Activated naive CD4-positive, alpha-beta T cell (primary cell): ENCODE results near the gene ZEB1.
"Not testable (repeated sequence)": the region's sequence is repeated elsewhere in the genome, so short reads cannot be mapped to it uniquely, and the experiment has no call there.

Source experiments
- DNase-seq, 4 experiments: peaks; one replicate each; lab custom pipeline; 2025; lab: John Stamatoyannopoulos, UW

ZEB1 gene

DNA sequence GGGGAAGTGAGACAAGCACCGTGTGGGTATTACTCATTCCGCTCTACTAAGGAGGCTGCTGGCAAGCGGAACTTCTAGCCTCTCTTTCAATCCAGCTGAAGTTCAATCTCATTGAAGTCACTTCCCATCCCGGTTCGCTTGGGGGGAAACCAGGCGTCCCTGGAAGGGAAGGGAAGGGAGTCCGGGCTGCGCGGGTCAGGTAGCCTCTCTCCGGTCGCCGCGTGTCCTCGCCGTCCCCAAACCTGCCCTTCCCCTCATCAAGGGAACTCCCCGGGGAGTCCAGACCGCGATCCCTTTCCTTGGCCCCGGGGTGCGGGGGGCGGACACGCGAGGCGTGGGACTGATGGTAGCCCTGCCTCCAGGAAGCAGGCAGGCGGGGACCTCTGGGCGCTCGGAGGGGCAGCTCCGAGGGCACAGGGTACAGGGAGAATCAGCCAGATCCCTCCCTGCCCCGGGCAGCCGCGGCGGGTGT is 598 bp upstream of the ZEB1 start:
- DNase-seq, result peak; percentile 36 to 61 (median 50)

DNA sequence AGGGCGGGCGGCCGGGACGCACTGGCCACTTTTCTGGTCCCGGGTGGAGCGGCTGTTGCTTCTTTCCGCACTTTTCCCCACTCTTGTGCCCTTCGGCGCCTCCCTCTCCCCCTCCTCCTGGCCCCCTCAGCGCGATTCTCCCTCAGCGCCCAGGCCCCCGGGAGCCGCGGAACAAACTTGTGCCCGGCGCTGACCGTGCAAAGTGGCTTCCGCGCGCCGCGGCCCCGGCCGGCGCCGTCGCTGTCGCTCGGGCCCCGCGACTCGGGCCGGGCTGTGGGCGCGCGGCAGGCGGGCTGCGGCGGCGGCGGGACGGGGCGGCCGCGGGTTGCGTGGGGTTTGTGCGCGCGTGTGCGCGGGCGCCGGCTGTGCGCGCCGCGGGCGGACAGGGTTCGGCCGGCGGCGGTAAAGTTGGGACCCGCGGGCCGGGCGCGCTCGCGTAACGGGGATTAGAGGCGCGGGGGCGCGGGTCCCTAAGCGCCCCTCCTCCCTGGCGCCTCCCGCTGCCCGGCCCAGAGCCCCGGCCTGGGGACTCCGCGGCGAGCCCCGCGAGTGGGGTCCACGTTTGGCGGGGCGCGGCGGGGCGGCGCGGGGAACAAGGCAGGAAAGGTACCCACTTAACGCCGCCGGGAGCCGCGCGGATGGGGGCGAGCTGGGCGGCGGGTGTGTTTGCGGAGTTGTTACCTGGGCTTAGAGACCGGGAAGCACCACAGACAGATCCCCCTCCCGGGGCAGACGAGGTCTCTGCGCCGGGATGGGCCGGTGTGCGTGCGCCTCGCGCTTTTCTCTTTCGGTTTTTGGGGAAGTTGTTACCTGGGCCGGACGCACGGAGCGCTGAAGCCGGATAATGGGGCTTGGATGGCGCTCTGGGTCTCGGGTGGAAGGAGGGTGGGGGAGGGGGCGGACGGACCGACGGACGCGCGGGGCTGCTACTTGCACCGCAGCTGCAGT is 860 bp downstream of the ZEB1 start:
- DNase-seq, result peak; percentile 10 to 18 (median 14)

DNA sequence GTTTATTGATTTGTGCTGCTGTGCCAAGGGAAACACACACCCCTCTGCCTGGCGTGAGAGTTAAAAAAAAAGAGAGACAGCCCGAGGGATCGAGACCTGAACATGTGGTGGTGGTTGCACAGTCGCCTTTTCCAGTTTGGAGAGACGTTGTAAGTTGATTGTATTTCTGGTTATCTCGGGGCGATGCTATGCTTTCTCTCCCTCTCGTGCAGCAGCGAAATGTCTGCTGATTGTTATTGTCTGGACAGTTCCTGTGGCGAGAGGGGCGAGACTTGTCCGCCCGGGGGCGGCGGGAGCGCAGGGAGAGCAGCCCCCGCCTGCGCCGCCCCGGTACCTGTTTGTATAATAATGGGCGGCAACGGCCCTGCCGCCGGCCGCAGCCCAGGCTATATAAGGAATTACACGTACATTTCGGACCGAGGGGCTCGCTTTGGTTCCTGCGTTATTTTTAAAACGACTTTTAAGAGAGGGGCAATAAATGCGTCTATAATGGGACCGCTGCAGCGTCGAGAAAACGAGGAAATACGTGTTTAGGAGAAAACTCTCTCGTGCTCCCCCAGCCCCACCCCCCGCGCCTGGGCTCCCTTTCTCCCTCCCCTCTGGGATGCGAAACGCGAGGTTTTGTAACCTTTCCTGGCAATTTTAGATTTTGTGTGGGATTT is 1.7 kb downstream of the ZEB1 start:
- peak in 2 of 4 experiments; percentile 6 to 8 for DNase-seq

DNA sequence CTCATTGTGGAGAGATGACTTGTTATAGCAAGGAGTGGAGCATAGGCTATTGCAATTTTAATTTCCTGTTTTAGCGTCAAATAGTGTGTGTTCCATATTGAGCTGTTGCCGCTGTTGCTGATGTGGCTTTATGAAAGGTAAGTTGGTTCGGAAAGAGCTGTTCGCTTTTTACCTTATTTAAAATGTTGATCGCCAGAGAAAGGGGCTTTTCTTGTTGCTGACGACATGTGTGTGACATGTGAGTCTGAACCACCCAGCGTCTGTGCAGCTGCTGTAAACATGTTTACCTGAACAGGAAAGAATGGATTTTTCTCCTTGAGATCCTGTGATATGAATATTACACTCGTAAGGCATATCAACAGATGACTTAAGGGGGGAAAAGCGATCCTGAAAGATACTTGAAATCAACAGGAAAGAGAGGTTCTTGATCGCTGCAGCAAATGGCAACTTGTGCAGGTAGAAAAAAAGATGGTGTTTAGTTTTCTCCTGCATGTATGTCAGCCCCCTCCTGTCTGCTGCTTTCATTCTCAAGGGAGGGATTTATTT is 2.5 kb downstream of the ZEB1 start:
- DNase-seq, result peak in 2 of 4 experiments; percentile 1 to 8

- DNase-seq, result no peak
Observed at GRCh38 chr10:31322647-31323046, 3.6 kb downstream of the ZEB1 start.

GRCh38 chr10:31340343-31340742 is 21.3 kb downstream of the ZEB1 start:
- DNase-seq, result no peak

GRCh38 chr10:31341552-31341951 is 22.5 kb downstream of the ZEB1 start:
- DNase-seq, result no peak

- no peak for DNase-seq
Observed at GRCh38 chr10:31343009-31343408, 24.0 kb downstream of the ZEB1 start.

GRCh38 chr10:31343551-31343950 is 24.5 kb downstream of the ZEB1 start:
- DNase-seq, result no peak

- DNase-seq, result no peak
Observed at GRCh38 chr10:31345886-31346285, 26.9 kb downstream of the ZEB1 start.

- no peak for DNase-seq
Observed at GRCh38 chr10:31346953-31347352, 27.9 kb downstream of the ZEB1 start.

DNA sequence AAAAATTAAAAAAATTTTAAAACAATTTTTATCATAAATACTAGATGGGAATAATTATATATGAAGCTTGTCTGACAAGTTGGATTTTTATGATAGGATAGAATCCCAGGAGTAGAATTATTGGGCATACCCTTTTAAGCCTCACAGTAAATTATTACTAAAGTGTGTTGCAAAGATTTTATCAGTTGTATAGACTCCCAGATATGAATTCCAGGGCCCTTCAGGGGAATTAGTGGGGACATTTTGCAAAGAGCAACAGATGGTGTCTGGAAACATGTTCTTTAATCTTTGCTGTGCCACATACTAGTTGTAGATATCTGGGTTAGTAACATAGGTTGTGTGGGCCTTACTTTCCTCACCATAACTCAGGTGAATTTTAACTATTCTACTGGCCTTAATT is 28.7 kb downstream of the ZEB1 start:
- no peak for DNase-seq

DNA sequence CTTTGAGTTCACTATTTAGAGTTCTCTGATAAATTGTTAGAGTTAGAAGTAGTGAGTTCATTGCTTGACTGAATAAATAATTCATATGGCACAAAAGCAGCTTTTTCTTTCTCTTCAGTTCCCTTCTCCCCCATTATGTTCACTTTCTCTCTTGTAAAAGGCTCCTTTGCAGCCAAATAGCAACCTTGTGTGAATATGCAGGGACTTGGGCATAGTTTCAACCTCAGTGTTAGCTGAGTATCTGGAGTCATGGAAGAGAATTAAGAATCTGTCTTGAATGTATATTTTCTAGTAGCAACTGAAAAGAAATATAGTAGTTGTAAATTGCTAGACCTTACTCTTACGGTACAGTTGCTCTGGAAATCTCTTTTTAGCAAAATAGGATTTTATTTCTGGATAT is 31.9 kb downstream of the ZEB1 start:
- DNase-seq, result no peak

DNA sequence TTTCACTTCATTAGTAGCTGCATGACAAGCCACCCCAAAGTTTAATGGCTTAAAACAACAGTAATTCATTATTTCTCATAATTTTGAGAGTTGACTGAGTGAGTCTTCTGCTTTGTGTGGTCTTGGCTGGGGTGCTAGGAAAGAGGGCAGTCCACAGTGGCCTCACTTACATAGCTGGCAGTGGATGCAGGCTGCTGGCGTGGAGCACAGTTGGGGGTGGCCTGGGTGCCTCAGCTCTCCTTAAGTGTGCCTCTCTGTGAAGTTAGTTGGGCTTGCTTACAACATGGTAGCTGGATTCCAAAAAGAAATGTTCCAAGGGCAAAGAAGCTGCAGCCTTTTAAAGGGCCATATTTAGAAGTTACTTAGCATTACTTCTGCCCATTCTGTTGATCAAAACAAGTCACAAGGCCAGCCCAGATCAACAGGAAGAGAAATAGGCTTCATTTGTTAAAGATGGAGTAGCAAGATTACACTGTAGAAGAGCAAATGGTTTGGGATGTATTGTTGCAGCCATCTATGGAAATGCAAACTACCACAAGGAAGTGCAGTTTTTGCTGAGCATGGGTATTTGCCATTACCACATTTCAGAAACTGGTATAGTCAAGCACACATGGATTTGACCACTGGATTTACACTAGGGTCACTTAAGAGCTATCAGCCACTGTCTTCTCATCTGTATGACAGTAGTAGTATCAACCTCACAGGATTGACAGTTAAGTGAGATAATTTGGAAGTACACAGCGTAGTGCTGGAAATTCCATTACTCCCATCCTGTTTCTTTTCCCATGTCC is 33.6 kb downstream of the ZEB1 start:
- DNase-seq, result no peak

- no peak for DNase-seq
Observed at GRCh38 chr10:31353574-31353973, 34.6 kb downstream of the ZEB1 start.

DNA sequence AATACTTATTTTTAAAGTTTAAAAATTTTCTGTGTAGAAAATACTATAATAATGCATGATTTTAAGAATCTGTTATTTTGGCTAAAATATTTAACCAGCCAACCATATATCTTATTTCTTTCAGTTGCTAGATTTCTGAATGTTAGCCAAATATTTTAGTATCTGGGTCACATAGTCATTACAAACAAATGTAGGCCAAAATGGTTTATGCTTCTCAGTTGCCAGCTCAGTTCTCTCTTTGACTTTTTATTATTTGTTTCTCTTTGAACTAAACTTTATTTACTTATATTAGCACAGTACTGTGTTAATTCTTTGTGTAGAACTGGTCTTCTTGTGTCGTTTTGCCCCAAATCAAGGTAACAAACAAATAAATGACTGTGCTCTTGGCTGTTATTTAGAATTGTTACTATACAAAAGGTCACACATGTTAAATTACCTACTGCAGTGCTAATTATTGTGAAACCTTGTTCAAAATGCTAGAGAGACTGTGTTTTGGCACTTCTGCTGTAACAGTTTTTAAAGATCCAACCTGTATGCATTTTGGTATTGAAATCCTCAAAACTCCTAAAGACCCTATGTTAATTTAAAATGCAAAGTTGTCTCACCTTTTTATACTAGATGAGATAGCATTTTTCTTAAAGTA is 39.8 kb downstream of the ZEB1 start:
- DNase-seq, result no peak

DNA sequence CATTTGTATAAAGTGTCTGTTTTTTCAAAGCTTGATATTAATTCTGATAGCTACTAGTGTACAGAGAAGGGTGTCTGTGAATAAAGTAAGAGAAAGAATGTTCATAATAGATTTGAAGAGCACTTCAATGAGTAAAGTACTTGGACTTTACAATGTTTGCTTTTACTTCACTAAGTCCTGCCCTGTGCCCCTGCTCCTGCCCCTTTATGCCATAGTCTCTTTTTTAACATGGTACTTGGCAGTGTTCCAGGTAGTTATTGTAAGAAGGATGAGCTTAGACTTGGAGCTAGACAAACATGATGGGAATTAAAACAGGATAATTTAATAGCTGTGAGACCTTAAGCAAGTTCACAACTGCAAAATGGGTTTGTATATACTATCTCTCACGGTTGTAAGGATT is 41.0 kb downstream of the ZEB1 start:
- no peak for DNase-seq

DNA sequence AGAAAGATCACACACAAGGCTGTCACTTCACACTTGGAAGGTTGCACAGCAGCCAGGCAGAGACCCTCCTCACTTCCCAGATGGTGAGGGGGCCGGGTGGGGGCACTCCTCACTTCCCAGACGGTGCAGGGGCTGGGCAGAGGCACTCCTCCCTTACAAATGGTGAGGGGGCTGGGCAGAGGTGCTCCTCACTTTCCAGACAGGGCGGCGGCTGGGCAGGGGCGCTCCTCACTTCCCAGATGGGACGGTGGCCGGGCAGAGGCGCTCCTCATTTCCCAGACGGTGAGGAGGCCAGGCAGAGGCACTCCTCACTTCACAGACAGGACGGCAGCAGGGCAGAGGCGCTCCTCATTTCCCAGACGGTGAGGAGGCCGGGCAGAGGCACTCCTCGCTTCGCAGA is 42.5 kb downstream of the ZEB1 start:
- DNase-seq, result not testable (repeated sequence)

DNA sequence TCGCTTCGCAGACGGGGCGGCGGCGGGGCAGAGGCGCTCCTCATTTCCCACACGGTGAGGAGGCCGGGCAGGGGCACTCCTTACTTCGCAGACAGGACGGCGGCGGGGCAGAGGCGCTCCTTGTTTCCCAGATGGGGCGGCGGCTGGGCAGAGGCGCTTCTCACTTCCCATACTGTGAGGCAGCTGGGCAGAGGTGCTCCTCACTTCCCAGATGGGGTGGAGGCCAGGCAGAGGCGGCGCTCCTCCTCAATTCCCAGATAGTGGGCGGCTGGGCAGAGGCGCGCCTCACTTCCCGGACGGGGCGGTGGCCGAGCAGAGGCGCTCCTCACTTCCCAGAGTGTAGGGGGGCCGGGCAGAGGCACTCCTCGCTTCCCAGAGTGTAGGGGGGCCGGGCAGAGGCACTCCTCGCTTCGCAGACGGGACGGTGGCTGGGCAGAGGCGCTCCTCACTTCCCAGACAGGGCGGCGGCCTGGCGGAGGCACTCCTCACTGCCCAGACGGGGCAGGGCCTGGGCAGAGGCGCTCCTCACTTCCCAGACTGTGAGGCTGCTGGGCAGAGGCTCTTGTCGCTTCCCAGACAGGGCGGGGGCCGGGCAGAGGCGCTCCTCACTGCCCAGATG is 43.1 kb downstream of the ZEB1 start:
- DNase-seq, result no peak

DNA sequence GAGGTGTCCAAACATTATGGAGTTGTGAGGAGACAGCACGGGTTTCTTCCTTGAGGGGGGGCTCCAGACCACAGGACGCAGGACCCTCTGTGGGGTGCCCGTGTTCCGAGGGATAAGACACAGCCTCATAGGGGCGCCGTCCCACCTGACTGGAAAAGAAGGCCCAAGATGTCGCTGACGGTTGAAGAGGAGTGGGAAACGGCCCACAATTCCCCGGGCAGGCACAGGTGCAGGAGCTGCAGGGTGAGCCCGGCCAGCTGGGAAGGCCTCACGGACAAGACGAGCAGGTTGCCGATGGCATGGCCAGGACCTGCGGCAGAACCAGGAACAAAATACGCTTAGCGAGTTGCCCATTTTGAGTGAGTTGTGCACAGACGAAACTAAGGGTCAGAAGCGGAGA is 44.7 kb downstream of the ZEB1 start:
- not testable (repeated sequence) for DNase-seq

DNA sequence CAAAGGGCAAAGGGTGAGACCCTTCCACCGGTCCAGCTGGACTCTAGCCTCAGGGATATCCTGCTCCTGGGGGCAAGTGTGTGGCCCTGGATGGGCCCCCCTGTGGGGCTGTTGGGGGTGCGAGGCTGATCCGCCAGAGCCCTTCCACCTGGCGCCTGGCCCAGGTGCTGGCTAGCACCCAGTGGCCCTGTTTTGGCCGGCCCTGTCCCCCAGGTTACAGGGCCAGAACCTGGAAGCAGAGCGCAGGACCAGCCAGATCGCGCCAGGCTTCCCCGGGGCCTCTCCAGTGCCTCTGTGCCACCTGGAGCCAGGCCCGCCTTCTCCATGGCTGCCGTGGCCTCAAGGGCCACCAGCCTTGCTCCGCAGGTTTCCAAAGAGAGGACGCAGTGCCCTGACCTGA is 45.2 kb downstream of the ZEB1 start:
- not testable (repeated sequence) for DNase-seq
